Stimulated activated CD4-positive, alpha-beta T cell treated with anti-CD3 and anti-CD28 coated beads, TNF-alpha, amount 100 ng/mL, for 48 hours (primary cell): ENCODE results near the gene NOP16.

Source experiments
- DNase-seq, 3 donors: peaks; one replicate each; pipeline ENCODE4 v3.0.0-alpha.2; 2020; ENCODE audit warnings: low read depth in 3 of 3

Gene NOP16

DNA sequence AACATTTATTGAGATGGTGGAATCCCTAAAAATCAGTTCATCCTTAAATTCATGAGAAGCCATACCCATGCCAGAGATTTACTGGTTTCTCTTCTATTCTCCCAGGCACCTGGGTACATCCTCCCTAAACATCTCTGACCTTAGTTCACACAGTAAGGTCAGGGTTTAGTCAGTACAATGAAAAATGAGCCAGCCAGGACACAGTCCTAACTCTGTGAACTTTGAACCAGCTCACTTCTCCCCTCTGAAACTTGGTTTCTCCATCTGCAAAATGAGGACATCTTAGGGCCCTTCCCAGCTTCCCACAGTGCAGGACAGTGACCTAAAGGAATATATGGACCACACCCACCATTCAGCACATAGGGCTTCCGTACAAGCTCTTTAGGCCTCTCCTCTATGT lies 1.9 kb downstream of the NOP16 start:
- no peak for DNase-seq

DNA sequence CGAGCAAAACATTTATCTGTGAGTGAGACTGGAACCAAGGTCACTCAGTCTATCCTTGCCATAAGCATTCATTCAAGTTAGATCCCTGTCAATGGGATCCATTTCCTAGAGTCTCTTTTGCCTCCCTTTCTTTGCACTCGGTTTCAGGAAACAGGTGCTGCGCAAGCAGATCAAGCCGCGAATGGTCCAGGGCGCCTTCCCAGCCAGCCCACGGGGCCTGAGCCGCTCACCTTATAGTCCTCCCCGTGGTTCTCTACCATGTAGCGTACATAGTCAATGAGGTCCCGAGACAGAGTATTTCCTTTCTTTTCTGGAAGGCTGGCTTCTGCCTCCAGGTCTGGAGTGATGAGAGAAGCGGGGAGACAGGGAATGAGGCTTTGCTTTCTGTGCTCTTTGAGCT lies 3.4 kb downstream of the NOP16 start:
- no peak for DNase-seq

DNA sequence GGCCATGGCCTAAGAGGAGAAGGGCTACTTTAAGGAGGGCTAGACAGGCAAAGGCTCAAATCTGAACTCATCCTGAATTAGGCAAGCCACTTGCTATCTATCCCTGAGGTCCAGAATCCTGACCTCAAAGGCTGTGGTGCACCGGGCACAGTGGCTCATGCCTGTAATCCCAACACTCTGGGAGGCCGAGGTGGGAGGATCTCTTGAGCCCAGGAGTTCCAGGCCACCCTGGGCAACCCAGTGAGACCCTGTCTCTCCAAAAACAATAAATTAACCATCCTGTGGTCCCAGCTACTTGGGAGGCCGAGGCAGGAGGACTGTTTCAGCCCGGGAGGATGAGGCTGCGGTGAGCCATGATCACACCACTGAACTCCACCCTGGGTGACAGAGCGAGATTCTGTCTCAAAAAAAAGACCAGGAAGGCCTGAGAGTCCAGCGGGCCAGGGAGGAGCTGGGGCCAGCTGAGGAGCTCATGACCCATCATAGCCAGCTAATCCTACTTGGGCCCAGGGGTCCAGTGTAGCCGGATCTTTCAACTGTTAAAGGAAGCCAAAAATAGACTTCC lies 4.0 kb downstream of the NOP16 start:
- DNase-seq, result no peak

DNA sequence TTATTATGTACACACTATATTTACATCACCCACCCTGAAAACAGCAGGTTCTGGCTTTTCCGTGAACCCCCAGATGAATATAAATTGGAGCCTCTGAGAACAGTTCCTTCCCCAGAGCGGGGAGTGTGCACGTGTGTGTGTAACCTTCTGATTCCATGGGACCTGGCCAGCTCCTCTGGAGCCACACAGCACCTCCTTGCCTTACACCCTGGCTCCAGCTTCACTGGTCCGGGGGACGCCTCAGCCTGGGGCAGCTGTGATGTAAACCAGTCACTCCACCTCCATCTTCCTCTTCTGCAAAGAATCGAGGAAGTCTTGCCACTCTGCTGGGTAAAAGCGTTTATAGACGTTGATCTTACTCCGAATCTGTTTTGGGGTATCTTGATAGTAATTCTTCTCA lies 4.4 kb downstream of the NOP16 start:
- DNase-seq, result no peak

DNA sequence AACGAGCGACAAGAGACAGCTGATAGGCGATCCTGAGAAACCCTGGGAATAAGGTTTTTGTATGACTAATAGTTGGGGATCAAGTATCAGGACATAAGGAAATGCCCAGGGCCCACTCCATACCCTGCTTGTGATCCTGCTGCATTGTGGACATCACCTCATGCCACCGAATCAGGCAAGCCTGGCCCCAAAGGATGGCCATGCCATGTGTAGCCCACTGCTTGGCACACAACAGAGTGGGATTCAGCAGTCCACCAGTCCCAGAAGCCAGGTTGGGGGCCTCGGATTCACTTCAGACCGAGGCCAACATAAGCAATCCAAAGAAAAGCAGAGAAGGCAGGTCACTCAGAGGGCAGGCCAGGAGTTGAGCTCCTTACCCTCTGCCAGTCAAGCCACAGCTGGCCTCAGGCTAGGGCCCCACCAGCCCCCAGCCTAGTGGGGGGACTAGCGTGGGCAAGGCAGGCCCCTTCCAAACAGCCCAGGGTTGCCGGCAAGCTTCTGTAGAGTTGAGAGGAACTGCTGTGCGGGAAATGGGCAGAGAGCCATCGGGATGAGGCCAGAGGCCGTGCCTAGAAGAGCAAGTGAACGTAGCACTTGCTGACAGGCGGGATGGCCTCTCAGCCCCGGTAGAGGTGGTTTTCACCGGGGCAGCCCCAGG lies 5.0 kb downstream of the NOP16 start:
- DNase-seq, result no peak

DNA sequence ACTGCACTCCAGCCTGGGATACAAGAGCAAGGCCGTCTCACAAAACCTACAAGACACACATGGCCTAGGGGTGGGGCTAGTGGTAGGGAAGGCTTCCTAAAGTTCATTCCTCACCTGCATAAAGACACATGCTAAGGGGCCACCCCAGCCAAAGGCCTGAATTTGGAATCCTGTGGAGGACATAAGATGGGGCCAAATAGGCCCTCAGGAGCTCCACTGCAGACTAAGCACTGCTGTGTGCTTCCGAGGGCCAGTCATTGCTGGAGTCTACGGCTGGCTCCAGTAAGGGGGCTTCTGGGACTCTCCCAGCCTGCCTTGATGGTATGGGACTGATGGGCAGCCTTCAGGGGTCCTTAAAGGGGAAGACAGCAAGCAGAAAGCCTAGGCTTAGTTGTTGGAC lies 5.7 kb downstream of the NOP16 start:
- DNase-seq, result no peak

DNA sequence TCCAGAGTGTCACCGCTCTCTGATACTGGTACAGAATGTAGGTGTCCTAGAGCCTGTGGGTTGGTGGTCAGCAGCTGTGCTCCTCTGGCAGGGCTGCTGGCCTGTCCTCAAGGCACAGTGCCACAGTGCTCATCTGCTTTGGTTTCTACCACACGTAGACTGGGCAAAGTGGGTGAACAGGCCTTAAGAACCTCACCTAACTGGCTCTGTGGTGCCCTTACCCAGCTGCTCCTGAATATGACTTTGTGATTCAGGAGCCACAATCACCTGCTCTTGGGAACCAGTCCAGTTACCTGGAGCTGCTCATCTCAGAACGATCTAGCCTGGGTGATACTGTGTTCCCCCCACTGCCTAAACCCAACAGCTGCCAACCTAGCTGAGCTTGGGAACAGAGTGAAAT lies 6.4 kb downstream of the NOP16 start:
- DNase-seq, result no peak

DNA sequence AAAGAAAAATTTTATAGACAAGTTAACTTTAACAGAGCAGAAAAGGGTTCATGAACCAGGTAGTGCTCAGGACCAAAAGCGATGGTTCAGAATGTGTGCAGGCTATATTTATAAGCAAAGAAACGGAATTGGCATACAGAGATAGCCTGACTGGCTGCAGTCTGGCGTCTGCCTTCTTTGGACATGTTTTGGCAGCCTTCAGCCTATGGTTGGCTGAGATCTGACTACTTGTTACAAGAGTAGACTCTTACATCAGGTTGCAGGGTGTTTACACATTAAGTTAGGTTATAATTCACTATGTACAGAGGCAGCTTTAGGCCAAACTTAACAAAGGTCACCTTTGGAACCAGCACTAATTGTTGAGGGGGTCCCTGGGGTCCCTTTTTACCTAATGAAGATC lies 7.0 kb downstream of the NOP16 start:
- no peak for DNase-seq

DNA sequence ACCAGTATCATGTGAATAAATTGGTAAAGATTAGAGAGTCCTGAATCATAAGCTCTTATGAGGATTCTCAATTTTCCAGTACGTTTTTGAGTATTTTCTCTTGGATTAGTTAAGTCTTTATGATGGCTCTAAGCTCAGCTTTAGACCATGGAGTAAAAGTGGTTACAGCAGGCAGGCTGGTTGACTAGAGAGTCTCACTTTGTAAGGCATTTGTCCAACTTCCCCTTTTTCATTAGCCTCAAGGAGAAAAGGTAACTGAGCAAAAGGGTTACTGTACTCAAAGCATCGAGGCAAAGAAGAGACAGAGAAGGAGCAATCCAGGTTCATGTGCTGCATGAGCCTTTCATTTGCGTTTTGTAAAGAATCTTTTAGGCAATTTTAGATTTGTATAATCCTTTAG lies 8.5 kb downstream of the NOP16 start:
- DNase-seq, result no peak

DNA sequence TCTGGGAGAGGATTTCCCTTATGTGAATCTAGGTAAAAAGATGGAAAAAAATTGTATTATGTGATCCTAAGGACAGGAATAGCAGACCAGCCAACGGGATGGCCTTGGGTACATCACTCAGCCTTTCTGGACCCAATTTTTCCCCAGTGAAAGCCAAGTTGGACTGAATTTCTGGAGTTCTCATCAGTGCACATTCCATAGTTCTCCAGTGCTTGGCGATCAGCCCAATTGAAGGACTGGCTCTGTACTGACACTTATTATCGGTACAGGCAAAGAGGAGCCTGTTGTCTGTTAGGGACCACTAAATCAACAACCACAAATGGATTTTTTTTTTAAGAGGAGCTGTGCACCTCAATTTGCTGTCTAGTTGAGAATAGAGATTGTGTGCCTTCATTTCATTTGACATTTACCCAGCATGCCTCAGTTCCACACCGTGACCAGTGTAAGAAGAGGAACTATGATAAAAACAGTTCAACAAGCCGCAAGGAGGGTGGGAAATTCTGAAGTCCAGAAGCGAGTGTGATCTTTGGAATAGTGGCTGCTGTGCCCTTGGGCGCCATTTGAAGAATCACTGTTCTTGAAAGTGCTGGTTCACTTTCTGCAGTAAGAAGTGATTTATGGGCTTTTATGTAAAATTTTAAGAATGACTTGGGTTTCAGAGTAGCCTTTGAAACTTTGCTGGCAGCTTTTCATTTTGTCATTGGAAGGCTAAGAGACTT lies 15.1 kb downstream of the NOP16 start:
- DNase-seq, result no peak

DNA sequence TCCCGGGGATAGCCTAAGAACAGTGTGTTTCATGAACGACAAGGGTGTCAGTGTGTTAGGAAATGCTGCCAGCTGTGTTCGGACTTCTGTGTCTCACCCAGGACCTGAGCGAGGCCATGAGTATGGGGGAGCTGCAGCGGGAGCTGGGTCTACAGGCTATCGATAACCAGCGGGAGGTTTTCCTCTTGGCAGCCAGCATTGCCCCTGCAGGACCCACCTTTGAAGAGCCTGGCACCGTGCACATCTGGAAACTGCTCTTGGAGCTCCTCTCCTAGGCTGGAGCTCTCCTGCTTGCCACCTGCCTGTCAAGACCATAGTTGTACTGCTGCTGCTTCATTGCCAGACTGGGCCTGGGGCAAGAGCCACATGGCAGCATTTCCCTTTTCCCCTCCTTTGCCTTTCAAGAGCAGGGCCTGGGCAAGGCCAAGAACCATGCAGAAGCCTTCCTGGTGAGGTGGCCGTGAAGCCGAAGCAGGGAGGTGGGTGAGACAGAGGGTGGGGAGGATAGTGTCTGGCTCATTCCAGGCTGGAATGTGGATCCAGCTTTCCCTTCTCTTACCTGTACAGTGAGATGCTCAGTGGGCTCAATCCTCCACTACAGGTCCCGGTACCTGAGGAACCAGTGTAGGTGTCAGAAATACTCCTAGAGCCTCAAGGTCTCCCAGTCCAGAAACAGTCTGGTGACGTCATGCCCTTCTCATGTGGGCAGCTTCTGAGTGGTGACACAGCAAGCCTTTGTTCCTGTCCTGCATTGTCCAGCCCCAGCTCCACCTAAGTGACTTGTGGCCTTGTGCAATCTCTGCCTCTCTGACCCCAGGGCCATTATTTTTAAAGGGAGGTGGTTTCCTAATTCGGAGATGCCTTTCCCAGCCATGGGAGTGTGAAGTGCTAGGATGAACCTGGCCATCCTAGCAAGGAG lies 16.5 kb downstream of the NOP16 start:
- DNase-seq, result no peak

DNA sequence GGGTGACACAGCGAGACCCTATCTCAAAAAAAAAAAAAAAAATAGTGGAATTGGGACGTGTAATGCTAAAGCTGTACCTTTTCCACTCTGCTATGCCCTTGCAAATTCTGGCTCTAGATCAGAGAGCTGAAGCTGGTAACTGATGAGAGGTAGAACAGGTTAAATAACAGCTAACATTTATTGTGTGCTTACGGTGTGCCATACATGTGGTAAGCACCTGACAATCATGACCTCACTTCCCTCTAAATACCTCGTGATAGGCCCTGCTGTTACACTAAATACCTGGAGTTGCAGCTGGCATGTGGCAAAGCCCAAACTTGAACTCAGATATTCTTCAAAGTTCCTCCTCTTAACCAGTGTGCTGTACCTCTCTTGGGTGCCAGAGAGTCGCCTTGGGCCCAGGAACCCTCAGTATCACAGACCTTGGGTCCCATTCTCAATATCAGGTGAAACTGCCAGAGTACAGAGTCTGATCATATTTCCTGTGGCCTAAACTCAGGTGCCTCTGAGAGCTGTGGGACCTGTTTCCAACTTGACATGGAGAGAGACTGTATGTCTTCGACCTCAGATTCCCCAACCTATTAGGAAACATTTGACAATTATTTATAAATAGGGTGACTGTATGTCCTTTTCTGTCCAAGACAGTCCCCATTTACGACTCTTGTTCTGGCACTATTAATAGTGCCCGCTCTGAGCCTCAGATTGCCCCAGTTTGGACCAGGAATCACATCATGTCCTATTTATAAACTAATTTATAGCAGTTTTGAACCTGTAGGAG lies 18.3 kb downstream of the NOP16 start:
- no peak for DNase-seq

DNA sequence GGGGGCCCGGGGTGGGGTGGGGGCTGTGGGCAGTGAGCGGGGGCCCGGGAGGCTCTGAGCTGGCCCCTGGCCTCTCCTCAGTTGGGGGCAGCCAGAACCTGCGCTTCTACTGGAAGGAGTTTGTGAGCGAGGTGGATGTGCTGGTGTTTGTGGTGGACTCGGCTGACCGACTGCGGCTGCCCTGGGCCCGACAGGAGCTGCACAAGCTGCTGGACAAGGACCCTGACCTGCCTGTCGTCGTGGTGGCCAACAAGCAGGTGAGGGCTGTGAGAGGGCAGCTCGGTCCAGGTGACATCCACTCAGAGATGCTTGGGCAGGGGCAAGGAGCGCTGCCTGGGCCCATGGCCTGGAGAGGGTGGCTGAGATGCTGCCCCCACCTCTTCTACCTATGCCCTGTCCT lies 19.7 kb downstream of the NOP16 start:
- no peak for DNase-seq

DNA sequence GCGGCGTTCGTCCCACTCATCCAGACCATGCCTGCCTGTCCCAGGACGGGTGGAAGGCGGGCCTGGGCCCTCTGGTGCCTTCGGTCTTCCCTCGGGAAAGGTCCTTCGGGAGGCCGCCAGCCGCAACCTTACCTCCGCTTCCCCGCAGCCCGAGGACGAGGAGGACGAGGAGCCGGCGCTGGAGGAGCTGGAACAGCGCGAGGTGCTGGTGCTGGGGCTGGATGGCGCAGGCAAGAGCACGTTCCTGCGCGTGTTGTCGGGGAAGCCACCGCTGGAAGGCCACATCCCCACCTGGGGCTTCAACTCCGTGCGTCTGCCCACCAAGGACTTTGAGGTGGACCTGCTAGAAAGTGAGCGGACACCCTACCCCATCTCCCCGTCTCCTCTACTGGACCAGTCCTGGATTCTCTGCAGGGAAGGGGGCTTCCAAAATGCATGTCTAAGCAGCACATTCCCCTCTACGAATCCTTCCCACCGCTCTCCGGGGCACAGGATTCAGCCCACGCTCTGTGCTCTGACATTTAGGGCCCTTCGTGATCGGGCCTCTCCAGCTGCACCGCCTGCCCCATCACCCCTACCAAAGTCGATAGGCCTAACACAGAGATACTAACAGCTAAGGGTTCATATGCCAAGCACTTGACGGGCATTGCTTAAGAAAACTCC lies 22.0 kb downstream of the NOP16 start:
- no peak for DNase-seq

DNA sequence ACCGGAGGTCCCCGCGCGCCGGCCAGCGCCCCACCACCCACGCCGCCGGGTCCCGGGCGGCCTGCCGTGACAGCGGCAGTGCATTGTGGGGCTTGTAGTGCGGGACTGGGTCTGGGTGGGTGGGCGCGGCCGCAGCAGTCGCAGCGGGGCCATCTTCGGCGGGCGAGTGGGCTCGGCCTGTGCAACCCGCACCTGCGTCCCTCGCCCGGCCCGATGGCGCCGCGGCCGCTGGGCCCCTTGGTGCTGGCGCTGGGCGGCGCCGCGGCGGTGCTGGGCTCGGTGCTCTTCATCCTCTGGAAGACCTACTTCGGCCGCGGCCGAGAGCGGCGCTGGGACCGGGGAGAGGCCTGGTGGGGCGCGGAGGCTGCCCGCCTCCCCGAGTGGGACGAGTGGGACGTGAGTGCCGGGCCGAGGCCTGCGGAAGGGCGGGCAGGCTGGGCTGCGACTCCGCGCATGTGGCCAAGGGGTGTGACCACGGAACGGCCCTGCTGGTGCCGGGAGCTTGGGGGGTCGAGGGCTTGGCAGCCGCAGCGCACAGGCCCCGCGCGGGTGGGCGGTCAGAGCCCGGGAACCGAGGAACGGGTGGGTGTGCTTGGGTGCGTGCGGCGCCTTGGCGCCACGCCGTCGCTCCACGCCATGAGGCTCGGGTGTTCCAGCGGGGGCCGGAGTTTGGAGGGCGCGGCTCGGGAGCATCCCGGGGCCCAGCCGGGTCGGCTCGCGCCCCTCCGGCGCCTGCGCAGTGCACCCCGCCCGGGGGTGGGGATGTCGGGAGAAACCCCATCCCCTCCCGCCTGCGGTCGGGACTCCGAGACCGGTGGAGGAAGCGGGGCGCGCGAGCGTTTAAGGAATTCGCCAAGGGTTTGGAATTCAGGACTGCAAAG lies 22.8 kb downstream of the NOP16 start, which contains the start of gene ARL10:
ARL10 (plus strand) TSS at position 137 of the 881 bp plus-strand sequence; CDS start at position 214, 77 bp downstream.
- DNase-seq, result peak in 2 of 3 donors; percentile 35 to 63

DNA sequence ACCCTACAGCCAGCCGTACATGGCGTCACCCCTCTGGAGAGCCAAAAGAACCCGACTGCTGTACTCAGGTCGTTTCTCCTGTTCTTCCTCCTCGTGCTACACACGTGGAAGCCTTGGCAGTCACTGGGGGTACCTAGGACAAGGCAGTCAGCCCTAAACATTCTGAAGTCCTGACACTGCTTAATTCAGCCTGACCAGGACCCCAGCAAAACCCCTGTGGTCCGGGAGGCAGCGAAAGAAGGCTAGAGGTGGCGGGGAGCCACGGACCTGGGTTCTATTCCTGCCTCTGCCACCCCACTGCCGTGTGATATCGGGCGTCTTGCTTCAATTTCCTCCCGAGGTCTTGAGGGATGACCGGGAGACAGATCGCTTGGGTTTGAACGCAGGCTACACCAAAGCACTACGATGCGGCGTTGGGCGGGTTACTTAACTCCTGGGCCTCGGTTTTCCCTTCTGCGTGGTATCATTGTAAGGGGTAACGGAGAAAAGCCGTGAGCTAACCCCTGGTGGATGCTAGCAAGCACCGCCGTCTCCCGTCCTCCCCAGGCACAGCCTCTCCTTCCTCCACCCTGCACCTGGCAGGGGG lies 23.5 kb downstream of the NOP16 start:
- no peak for DNase-seq

DNA sequence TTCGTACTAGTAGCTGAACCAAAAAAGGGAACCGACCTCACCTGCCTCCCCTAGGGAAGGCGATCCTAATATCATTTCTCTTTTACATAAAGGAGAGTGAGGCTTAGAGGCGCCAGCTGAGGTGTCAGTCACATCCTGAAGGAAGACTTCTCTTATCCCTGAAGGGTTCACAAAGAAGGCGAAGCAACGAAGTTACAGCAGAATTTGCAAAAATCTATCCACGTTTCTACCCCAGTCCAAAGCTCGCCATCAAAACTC lies 26.2 kb downstream of the NOP16 start:
- DNase-seq, result no peak

DNA sequence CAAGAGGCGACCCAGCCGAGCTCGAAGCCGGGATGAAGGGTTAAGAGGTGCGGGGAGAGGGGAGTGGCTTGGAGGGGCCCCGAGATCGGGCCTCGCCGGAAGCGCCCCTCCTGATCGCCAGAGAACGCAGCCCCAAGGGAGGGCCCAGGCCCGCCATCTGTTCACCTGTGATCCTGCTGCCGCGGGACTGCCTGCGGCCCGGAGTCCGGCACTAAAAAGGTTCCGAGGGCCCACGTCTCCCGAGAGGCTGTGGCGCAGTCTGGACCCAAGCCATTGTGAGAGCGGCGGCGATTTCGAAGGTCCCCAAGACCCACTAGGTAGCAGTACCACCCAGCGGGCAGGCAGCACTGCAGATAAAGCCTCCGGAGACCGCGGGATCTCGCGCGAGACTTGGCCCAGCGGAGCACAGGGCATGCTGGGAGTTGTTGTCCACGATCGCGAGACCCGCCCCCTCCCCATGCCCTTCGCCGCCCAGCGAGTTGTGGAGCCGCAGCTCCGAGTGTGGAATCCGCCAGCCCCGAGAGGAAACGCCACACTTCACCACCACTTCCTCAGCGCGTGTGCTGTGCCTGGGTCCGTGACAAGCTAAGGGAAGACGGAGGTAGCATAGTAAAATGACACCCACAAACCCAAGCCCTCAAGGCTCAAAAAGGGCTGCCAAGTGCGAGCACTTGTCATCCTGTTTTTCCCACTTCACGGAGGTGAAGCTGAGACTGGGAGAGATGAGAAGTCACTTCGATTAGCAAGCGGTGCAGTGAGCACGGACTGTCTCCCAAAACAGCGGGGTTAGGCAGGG lies 26.8 kb downstream of the NOP16 start, which contains the start of gene KIAA1191:
KIAA1191 (minus strand) TSS at position 328 of the 796 bp plus-strand sequence. CDS start 2,256 bp downstream, outside the sequence.
- peak; percentile 87 to 94 (median 89) for DNase-seq
